ENCODE data around the gene VPS8. TPM values are rescaled to one million over a fixed set of nuclear protein-coding genes. Genes with fewer than 3 reads are reported as not detected.

Gene VPS8
- total RNA-seq, 1 donor from 2014 or later = 83.9 TPM

DNA sequence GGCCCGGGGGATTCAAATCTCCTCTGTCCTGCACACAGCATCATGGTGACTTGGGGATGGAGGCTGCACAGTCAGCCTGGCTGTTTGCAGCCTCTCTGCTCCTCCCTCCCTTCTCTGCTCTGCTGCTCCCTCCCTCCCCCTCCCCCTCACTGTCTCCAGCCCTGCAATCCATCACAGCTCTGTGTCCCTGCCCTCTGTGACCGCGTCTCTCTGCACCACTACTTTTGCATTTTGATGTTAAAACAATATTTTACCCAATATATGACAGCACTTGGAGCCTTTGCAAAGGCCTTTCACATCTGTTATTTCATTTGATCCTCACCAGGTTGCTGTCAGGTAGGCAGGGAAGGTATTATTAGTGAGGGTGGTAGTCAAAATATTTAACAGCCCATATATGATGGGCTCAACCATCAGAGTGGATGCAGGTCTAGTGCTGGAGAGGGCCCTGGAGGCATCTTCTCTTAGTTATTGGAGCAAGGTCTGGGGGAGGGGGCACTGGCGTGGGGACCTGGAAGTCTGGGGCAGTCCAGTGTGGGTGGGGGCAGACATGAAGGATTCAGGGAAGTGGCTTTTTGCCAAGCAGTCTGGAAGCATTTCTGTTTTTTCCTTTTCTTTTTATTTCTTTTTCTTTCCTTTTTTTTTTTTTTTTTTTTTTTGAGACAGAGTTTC is 16.3 kb upstream of the VPS8 start:
- Histone ChIP-seq H3K27me3 (ENCODE audit: low read depth) (peaks cover 60% of the 10 kb centered on the region), H3K4me3 (no peak overlapping the region), H3K36me3 (no peaks in the 10 kb centered on the region), H3K9me3 (replicated peaks) (no peaks in the 10 kb centered on the region), H3K4me1 (no peaks in the 10 kb centered on the region), H3K27ac (replicated peaks) (no peak overlapping the region)
- intact Hi-C loops (cut with micrococcal nuclease) = no loop called here
- DNase-seq = no peak
- no peak for TF ChIP-seq CTCF (IDR thresholded peaks at IDR 0.05; ENCODE audit: borderline replicate concordance)

- Histone ChIP-seq H3K4me1 (no peaks in the 10 kb centered on the region), H3K36me3 (no peaks in the 10 kb centered on the region), H3K9me3 (replicated peaks) (no peaks in the 10 kb centered on the region), H3K4me3 (no peak overlapping the region), H3K27ac (replicated peaks) (no peak overlapping the region), H3K27me3 (ENCODE audit: low read depth) (peaks cover 52% of the 10 kb centered on the region)
- DNase-seq = no peak
- no peak for TF ChIP-seq CTCF (IDR thresholded peaks at IDR 0.05; ENCODE audit: borderline replicate concordance)
- intact Hi-C loops (cut with micrococcal nuclease) = no loop called here
These were observed 15.4 kb upstream of the VPS8 start for GRCh38 chr3:184796551-184796950.

GRCh38 chr3:184796954-184797353 is 15.0 kb upstream of the VPS8 start:
- H3K4me3 ChIP-seq = no peak overlapping the region
- DNase-seq = no peak
- no peak for TF ChIP-seq CTCF (IDR thresholded peaks at IDR 0.05; ENCODE audit: borderline replicate concordance)
- no peaks in the 10 kb centered on the region for H3K36me3 ChIP-seq
- H3K4me1 ChIP-seq = no peaks in the 10 kb centered on the region
- peaks cover 48% of the 10 kb centered on the region for H3K27me3 ChIP-seq (ENCODE audit: low read depth)
- no peaks in the 10 kb centered on the region for H3K9me3 ChIP-seq (replicated peaks)
- no peak overlapping the region for H3K27ac ChIP-seq (replicated peaks)
- intact Hi-C loops (cut with micrococcal nuclease) = no loop called here

- no peaks in the 10 kb centered on the region for H3K36me3 ChIP-seq
- intact Hi-C loops (cut with micrococcal nuclease) = no loop called here
- no peaks in the 10 kb centered on the region for H3K9me3 ChIP-seq (replicated peaks)
- H3K27me3 ChIP-seq (ENCODE audit: low read depth) = peaks cover 40% of the 10 kb centered on the region
- no peak for TF ChIP-seq CTCF (IDR thresholded peaks at IDR 0.05; ENCODE audit: borderline replicate concordance)
- no peak overlapping the region for H3K4me3 ChIP-seq
- H3K4me1 ChIP-seq = no peaks in the 10 kb centered on the region
- H3K27ac ChIP-seq (replicated peaks) = no peak overlapping the region
- DNase-seq = no peak
These were observed 13.8 kb upstream of the VPS8 start for GRCh38 chr3:184798120-184798519.

GRCh38 chr3:184800349-184800930 is 11.5 kb upstream of the VPS8 start:
- no peak overlapping the region for H3K4me3 ChIP-seq
- no peak for TF ChIP-seq CTCF (IDR thresholded peaks at IDR 0.05; ENCODE audit: borderline replicate concordance)
- H3K27me3 ChIP-seq (ENCODE audit: low read depth) = peaks cover 40% of the 10 kb centered on the region
- intact Hi-C loops (cut with micrococcal nuclease) = no loop called here
- H3K27ac ChIP-seq (replicated peaks) = no peak overlapping the region
- no peak for DNase-seq
- H3K9me3 ChIP-seq (replicated peaks) = no peaks in the 10 kb centered on the region
- H3K4me1 ChIP-seq = peaks cover 4% of the 10 kb centered on the region
- no peaks in the 10 kb centered on the region for H3K36me3 ChIP-seq
